Astrocyte of the hippocampus (primary cell): ENCODE results near the gene RBM22.
A peak's percentile ranks its signal among the peaks of the same experiment; 100 is the strongest.
"Not testable (repeated sequence)": the region's sequence is repeated elsewhere in the genome, so short reads cannot be mapped to it uniquely, and the experiment has no call there.

ENCODE experiments used
- DNase-seq: peaks from one replicate; pipeline ENCODE4 v3.0.0; 2011; ENCODE audit warnings: low read depth, low spot score

The RBM22 gene

GRCh38 chr5:150700594-150701377, at the start of gene RBM22:
TSS of gene RBM22 (minus strand) at chr5:150701062. CDS start at chr5:150700985, 77 bp downstream.
- DNase-seq, result peak; percentile 96

GRCh38 chr5:150750469-150750868, 49.6 kb upstream of the RBM22 start:
- DNase-seq, result no peak

- not testable (repeated sequence) for DNase-seq
These were observed 42.3 kb upstream of the RBM22 start for GRCh38 chr5:150743142-150743488.

GRCh38 chr5:150742455-150743141, 41.7 kb upstream of the RBM22 start:
- not testable (repeated sequence) for DNase-seq

GRCh38 chr5:150740992-150741391, 40.1 kb upstream of the RBM22 start:
- no peak for DNase-seq

GRCh38 chr5:150738862-150739261, 38.0 kb upstream of the RBM22 start:
- DNase-seq, result no peak

- DNase-seq, result no peak
These were observed 33.9 kb upstream of the RBM22 start for GRCh38 chr5:150734579-150735384.

- no peak for DNase-seq
These were observed 30.9 kb upstream of the RBM22 start for GRCh38 chr5:150731669-150732242.

- DNase-seq, result no peak
These were observed 29.0 kb upstream of the RBM22 start for GRCh38 chr5:150729859-150730258.

- DNase-seq, result no peak
These were observed 23.0 kb upstream of the RBM22 start for GRCh38 chr5:150723845-150724244.

GRCh38 chr5:150710165-150710564, 9.3 kb upstream of the RBM22 start:
- DNase-seq, result peak; percentile 16

GRCh38 chr5:150706776-150707390, 6.0 kb upstream of the RBM22 start:
- no peak for DNase-seq

- no peak for DNase-seq
These were observed 2.9 kb upstream of the RBM22 start for GRCh38 chr5:150703762-150704161.

GRCh38 chr5:150700246-150700593, 642 bp downstream of the RBM22 start:
- no peak for DNase-seq

- DNase-seq, result peak; percentile 32
These were observed 6.2 kb downstream of the RBM22 start for GRCh38 chr5:150694612-150695011.

GRCh38 chr5:150692276-150692675, 8.6 kb downstream of the RBM22 start:
- no peak for DNase-seq

- no peak for DNase-seq
These were observed 10.1 kb downstream of the RBM22 start for GRCh38 chr5:150690760-150691159.

GRCh38 chr5:150689120-150689519, 11.7 kb downstream of the RBM22 start:
- no peak for DNase-seq

GRCh38 chr5:150676578-150676977, 24.3 kb downstream of the RBM22 start:
- DNase-seq, result no peak

GRCh38 chr5:150675069-150675468, 25.8 kb downstream of the RBM22 start:
- no peak for DNase-seq

GRCh38 chr5:150674341-150674821, 26.5 kb downstream of the RBM22 start:
- DNase-seq, result no peak
